HG02884 (cell line): ENCODE results near the gene SETDB1.
"Not testable (repeated sequence)": the region's sequence is repeated elsewhere in the genome, so short reads cannot be mapped to it uniquely, and the experiment has no call there.

Experiments
- ATAC-seq: cut with Tn5 transposase; IDR thresholded peaks from one replicate; pipeline ENCODE4 v1.9.1; 2021; ENCODE audit warnings: mild to moderate bottlenecking, moderate library complexity; ENCODE audit not compliant: unreplicated experiment

SETDB1 gene

DNA sequence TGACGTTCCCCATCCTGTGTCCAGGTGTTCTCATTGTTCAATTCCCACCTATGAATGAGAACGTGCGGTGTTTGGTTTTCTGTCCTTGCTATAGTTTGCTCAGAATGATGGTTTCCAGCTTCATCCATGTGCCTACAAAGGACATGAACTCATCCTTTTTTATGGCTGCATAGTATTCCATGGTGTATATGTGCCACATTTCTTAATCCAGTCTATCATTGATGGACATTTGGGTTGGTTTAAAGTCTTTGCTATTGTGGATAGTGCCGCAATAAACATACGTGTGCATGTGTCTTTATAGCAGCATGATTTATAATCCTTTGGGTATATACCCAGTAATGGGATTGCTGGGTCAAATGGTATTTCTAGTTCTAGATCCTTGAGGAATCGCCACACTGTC, 2.6 kb downstream of the SETDB1 start:
- ATAC-seq: not testable (repeated sequence)

DNA sequence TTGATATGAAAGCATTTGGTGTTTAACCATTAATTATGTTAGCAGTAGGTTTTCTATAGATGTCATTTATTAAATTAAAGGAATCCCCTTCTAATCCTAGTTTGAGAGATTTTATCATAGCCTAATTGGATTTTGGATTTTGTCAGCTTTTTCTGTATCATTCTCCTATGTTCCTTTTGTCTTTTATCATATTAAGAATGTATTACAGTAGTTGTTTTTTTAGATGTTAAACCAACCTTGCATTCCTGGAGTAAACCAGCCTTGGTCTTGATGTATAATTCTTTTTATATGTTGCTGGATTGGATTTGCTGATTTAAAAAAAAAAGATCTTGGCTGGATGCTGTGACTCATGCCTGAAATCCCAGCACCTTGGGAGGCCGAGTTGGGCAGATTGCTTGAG, 5.6 kb downstream of the SETDB1 start:
- ATAC-seq: no peak

GRCh38 chr1:150944856-150945255, 18.7 kb downstream of the SETDB1 start:
- ATAC-seq: no peak

DNA sequence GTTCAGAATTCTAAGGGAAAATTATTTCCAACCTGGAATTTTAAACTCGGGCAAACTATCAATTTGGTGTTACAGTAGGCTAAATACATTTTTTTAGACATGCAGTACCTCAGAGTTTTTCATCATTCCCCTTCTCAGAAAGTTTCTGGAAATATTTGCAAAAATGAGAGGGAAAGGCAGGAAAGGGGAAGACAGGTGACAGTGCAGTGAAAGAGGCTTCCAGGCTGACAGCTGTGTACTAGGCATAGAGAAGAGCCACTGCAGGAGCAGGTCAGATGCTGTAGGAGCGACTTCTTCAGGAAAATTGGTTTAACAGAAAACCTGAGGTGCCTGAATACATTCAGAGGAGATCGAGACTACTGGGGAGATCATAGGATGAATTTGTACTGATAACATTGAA, 28.5 kb downstream of the SETDB1 start:
- ATAC-seq: no peak

- ATAC-seq: no peak
These were observed 29.1 kb downstream of the SETDB1 start for GRCh38 chr1:150955280-150955679.

DNA sequence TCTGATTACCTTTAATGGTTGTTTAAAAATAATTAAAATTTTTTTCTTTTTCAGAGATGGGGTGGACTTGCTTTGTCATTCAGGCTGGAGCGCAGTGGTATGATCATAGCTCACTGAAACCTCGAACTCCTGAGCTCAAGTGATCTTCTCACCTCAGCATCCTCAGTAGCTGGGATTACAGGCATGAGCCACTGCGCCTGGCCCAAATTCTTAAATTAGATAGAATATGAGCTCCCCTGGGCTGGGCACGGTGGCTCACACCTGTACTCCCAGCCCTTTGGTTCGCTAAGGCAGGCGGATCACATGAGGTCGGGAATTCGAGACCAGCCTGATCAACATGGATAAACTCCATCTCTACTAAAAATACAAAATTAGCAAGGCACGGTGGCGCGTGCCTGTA, 31.5 kb downstream of the SETDB1 start:
- ATAC-seq: no peak

GRCh38 chr1:150960646-150961045, 34.5 kb downstream of the SETDB1 start:
- ATAC-seq: no peak

GRCh38 chr1:150961756-150962155, 35.6 kb downstream of the SETDB1 start:
- no peak for ATAC-seq

DNA sequence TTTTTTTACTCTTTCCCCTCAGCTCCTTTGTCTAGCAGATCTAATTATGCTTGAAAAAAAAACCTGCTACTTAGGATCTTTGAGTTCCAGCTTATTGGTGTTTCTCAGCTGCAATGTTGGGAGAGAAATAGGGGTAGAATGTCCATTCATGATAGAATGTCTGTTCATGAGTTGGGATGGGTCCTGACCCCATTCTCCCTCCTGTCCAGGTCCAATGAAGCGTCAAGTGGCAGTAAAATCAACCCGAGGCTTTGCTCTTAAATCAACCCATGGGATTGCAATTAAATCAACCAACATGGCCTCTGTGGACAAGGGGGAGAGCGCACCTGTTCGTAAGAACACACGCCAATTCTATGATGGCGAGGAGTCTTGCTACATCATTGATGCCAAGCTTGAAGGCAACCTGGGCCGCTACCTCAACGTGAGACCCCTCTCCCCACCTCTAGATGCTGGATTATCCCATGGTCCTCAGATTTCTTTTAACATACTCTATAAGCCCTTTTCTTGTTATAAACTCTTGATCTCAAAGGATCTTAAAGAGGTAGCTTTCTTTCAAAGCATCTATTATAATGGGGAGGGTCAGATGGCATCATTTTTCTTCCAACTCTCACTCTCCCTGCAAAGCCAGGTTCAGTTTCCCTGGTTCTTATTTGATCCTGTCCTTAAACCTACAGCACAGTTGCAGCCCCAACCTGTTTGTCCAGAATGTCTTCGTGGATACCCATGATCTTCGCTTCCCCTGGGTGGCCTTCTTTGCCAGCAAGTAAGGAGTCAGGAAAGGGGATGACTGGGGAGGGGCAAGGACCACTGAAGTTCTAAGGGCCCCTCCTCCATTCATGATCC, 37.4 kb downstream of the SETDB1 start:
- no peak for ATAC-seq

DNA sequence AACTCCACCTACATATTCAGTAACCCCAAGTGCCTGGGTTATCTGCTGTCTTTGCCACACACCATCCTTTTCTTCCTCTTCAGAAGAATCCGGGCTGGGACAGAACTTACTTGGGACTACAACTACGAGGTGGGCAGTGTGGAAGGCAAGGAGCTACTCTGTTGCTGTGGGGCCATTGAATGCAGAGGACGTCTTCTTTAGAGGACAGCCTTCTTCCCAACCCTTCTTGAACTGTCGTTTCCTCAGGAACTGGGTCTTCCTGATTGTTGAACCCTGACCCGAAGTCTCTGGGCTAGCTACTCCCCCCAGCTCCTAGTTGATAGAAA, 38.0 kb downstream of the SETDB1 start:
- no peak for ATAC-seq

- ATAC-seq: no peak
These were observed 39.4 kb downstream of the SETDB1 start for GRCh38 chr1:150965605-150966004.

GRCh38 chr1:150966011-150966410, 39.8 kb downstream of the SETDB1 start:
- ATAC-seq: no peak

DNA sequence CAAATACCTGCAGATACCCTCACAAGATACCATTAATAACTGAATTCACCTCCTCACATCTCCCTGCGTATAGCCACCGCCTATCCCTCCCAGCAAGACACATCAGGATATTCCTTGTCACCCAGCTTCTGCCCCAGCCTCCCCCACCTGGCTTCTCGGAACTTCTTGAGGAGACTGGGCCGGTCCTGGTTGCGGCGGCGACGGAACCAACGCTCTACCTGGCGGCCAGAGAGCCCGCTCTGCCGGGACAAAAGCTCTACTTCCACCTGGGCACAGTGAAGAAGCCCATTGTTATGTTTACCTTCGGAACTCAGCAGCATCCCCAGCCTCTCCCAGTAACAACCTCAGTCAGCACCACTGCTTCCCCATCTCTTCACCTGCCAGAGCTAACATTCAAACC, 41.8 kb downstream of the SETDB1 start:
- ATAC-seq: no peak

DNA sequence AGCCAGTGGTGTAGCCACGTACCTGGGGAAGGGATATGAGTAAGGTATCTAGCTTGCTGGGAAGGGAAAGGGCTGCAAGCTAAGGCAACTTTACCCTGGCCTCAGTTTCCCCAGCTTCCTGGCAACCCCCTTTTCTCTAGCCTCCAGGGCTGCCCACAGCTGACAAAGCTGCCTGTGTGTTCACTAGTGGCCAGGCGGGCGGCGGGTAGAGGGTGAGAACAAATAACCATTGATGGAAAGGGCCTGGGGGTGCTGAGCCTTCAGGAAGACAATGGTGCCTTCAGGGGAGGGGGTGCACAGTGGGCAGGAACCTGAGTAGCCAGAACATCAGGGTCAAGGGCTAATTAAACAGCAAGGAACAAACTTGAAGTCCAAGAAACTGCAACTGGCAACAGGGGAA, 42.3 kb downstream of the SETDB1 start:
- ATAC-seq: no peak

GRCh38 chr1:150969626-150970025, 43.5 kb downstream of the SETDB1 start:
- ATAC-seq: no peak

GRCh38 chr1:150970808-150971582, 44.8 kb downstream of the SETDB1 start:
- no peak for ATAC-seq

DNA sequence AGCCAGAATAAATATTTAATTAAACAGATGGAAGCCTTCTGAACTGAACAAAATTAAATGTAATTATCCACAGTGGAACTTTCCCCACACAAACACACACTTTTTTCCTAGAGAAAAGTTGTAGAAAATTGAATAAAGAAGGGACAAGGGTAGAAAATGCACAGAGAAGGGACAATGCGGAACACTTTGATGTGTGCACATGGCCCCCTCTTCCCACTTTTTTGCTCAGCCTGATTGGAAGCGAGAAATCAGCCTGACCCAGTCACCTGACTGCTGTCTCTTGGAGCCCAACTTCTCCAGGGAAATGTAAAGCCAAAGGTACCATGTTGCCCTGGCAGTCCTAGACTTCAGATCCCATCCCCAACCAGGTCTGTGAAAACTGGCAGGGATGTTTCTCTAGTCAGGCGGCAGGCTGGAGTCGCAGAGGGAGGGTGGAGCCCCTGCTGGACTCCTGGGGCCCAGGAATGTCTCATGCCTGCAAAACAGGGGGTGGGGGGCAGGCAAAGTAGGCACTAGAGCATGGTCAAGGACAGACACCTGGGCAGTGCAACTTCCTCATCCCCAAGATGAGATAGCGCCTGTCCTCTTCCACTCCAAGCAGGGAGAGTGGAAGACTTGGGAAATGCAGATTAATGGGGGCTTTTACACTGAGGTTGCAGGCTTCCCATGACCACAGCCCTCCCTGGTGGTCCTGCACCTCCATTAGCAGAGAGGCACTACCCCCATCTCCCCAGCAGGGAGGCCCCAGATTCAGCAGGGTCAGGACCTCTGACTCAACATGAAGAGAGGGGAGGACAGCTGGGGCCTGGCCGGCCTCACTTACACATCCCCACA, 45.6 kb downstream of the SETDB1 start:
- no peak for ATAC-seq

DNA sequence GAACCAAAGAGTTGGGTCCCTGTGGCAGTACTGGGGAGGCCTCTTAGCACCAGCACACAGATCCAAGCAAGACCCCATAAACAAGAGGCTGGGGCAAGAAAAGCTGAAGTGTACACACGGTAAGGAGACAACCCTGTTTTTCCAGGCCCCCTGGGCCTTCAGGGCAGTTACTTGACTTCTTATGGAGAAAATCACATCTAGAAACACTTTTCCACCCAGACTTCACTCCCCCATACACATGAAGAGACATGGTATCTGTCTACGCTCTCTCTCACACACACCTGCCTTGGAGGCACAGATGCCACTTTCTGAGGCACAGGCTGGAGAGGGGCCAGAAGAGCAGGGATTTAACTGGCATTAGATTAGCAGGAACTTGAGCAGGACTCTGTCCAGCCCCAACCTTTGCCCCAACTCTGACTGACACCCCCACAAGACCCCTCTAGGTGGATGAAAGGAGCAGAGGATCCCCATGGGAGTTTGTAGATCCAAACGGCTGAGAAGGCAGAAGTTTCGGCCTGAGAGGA, 46.3 kb downstream of the SETDB1 start:
- ATAC-seq: no peak

GRCh38 chr1:150973258-150973835, 47.2 kb downstream of the SETDB1 start:
- ATAC-seq: no peak

- no peak for ATAC-seq
These were observed 47.8 kb downstream of the SETDB1 start for GRCh38 chr1:150973836-150974579.
